ENCODE data around the gene PPP1R26.
"Not testable (repeated sequence)": the region's sequence is repeated elsewhere in the genome, so short reads cannot be mapped to it uniquely, and the experiment has no call there.

The PPP1R26 gene

GRCh38 chr9:135526730-135527571 lies 47.4 kb downstream of the PPP1R26 start:
- peak; percentile 22 for DNase-seq (ENCODE audit: low read depth)
- TF ChIP-seq, protein P1, sequence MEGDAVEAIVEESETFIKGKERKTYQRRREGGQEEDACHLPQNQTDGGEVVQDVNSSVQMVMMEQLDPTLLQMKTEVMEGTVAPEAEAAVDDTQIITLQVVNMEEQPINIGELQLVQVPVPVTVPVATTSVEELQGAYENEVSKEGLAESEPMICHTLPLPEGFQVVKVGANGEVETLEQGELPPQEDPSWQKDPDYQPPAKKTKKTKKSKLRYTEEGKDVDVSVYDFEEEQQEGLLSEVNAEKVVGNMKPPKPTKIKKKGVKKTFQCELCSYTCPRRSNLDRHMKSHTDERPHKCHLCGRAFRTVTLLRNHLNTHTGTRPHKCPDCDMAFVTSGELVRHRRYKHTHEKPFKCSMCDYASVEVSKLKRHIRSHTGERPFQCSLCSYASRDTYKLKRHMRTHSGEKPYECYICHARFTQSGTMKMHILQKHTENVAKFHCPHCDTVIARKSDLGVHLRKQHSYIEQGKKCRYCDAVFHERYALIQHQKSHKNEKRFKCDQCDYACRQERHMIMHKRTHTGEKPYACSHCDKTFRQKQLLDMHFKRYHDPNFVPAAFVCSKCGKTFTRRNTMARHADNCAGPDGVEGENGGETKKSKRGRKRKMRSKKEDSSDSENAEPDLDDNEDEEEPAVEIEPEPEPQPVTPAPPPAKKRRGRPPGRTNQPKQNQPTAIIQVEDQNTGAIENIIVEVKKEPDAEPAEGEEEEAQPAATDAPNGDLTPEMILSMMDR (IDR thresholded peaks at IDR 0.05; ENCODE audit: low read depth, low read length) = no peak
- TF ChIP-seq MYC (IDR thresholded peaks at IDR 0.05; ENCODE audit: low read depth, low read length) = no peak
- no peak for TF ChIP-seq POLR2A (IDR thresholded peaks at IDR 0.05; ENCODE audit: extremely low read depth, insufficient read length)

DNA sequence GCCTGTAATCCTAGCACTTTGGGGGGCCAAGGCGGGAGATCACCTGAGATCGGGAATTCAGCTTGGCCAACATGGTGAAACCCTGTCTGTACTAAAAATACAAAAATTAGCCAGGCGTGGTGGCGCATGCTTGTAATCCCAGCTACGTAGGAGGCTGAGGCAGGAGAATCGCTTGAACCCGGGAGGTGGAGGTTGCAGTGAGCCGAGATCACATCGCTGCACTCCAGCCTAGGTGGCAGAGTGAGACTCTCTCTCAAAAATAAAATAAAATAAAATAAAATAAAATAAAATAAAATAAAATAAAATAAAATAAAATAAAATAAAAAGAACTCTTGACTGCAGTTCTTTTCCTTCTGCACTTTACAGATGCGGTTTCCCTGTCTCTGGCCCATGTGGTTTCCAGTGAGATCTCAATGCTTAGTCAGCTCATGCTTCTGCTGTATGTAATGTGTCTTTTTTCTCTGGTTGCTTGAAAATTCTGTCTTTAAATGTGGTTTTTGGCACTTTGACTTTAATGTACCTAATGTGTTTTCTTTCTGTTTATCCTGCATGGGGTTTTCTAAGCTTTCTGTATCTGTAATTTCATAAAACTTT lies 49.4 kb downstream of the PPP1R26 start:
- H3K4me3 ChIP-seq (ENCODE audit: low read depth, low read length); DNase-seq (ENCODE audit: low read depth): not testable (repeated sequence)

More at GRCh38 chr9:135526730-135527571, 47.4 kb downstream of the PPP1R26 start:
- no peak overlapping the region for H3K4me3 ChIP-seq (ENCODE audit: low read depth, low read length)

DNA sequence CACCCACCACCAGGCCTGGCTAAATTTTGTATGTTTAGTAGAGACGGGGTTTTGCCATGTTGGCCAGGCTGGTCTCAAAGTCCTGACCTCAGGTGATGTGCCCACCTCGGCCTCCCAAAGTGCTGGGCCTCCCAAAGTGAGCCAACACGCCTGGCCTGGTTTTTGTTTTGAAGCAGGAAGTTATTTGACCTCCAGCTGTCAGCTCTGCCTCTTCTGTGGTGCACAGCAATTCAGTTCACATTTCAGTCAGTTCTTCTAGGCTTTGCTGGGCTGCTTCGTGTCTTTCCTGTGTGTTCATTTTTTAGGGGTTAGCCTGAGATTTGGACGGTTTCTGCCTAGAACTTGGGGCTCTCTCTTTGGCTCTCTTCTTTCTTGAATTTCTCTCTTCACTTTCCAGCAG lies 50.6 kb downstream of the PPP1R26 start:
- TF ChIP-seq, protein P2, sequence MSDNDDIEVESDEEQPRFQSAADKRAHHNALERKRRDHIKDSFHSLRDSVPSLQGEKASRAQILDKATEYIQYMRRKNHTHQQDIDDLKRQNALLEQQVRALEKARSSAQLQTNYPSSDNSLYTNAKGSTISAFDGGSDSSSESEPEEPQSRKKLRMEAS (IDR thresholded peaks at IDR 0.05; ENCODE audit: low read depth, low read length) = no peak
- TF ChIP-seq POLR2A (IDR thresholded peaks at IDR 0.05; ENCODE audit: extremely low read depth, insufficient read length) (no peak), MYC (IDR thresholded peaks at IDR 0.05; ENCODE audit: low read depth, low read length) (no peak)
- TF ChIP-seq, protein P1 (IDR thresholded peaks at IDR 0.05; ENCODE audit: low read depth, low read length) = no peak
- no peak for DNase-seq (ENCODE audit: low read depth)
- H3K4me3 ChIP-seq (ENCODE audit: low read depth, low read length) = no peak overlapping the region

DNA sequence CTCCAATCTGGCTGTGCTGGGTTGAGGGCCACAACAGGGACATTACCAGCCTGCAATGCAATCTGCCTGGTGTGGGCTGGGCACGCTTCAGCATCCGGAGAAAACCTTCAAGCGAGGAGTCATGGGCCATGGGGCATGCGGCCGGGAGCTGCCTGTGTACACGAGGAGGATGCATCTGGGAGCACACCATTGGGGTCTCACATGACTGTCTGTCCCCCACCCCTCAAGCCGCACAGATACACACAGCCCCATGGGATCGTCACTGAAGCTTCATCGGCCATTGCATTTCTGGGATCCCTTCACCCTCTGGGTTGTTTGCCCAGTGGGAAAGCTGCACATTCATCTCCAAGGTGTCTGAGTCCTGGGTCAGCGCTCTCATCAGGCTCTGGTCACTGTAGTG lies 51.5 kb downstream of the PPP1R26 start:
- DNase-seq (ENCODE audit: low read depth) = no peak
- TF ChIP-seq, protein P2 (IDR thresholded peaks at IDR 0.05; ENCODE audit: low read depth, low read length) = no peak
- TF ChIP-seq, protein P1 (IDR thresholded peaks at IDR 0.05; ENCODE audit: low read depth, low read length) = no peak
- TF ChIP-seq POLR2A (IDR thresholded peaks at IDR 0.05; ENCODE audit: extremely low read depth, insufficient read length) (no peak), MYC (IDR thresholded peaks at IDR 0.05; ENCODE audit: low read depth, low read length) (no peak)
- no peak overlapping the region for H3K4me3 ChIP-seq (ENCODE audit: low read depth, low read length)

- no peak overlapping the region for H3K4me3 ChIP-seq (ENCODE audit: low read depth, low read length)
- peak; percentile 18 for DNase-seq (ENCODE audit: low read depth)
- no peak for TF ChIP-seq MYC (IDR thresholded peaks at IDR 0.05; ENCODE audit: low read depth, low read length)
- TF ChIP-seq POLR2A (IDR thresholded peaks at IDR 0.05; ENCODE audit: extremely low read depth, insufficient read length) = no peak
- TF ChIP-seq, protein P2 (IDR thresholded peaks at IDR 0.05; ENCODE audit: low read depth, low read length) = no peak
- TF ChIP-seq, protein P1 (IDR thresholded peaks at IDR 0.05; ENCODE audit: low read depth, low read length) = no peak
Observed at GRCh38 chr9:135533113-135533512, 53.5 kb downstream of the PPP1R26 start.

GRCh38 chr9:135533674-135534073 lies 54.1 kb downstream of the PPP1R26 start:
- TF ChIP-seq, protein P2 (IDR thresholded peaks at IDR 0.05; ENCODE audit: low read depth, low read length) = no peak
- TF ChIP-seq POLR2A (IDR thresholded peaks at IDR 0.05; ENCODE audit: extremely low read depth, insufficient read length) (no peak), MYC (IDR thresholded peaks at IDR 0.05; ENCODE audit: low read depth, low read length) (no peak)
- TF ChIP-seq, protein P1 (IDR thresholded peaks at IDR 0.05; ENCODE audit: low read depth, low read length) = no peak
- DNase-seq (ENCODE audit: low read depth) = no peak
- H3K4me3 ChIP-seq (ENCODE audit: low read depth, low read length) = no peak overlapping the region

DNA sequence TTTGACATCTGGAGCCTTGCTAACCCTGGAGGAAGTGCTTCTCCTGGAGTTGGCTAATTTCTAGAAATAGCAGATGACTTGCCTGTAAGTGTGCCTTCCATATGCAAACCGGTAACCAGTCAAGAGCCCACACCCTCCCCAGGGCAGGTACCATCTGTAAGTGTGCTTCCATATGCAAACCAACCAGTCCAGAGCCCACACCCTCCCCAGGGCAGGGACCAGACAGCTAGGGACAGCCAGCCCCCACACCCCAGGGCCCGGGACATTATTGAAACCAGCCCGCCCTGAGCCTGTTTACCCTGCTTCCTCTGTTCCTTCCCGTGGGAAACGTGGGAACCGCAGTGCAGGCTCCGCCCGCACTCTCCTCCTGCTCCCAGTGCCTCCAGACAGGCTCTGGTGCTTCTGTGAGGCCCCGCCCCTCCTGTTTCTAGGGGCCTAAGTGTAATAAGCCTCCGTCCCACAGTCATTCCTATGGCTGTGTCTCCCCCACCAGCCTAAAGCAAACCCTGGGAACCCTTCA lies 54.7 kb downstream of the PPP1R26 start:
- not testable (repeated sequence) for DNase-seq (ENCODE audit: low read depth); H3K4me3 ChIP-seq (ENCODE audit: low read depth, low read length)

- not testable (repeated sequence) for H3K4me3 ChIP-seq (ENCODE audit: low read depth, low read length); DNase-seq (ENCODE audit: low read depth)
Observed at GRCh38 chr9:135534826-135535225, 55.2 kb downstream of the PPP1R26 start.

DNA sequence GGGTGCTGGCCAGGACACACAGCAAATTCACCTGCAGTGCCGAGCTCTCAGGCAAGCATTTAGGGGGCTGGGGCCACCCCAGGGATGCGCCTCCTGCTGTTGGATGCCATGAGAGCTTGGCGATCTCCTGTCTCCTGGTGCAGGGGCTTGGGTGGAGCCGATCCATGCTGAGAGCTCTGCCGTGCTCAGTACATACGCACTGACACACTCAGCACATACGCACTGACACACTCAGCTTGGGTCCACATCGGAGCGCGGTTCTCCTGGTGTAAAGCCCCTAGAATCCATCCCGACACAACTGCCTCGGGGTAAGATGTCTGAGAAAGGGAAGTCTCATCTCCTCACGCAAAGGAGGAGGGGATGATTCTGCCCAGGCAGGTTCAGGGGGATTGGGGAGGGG lies 56.0 kb downstream of the PPP1R26 start:
- H3K4me3 ChIP-seq (ENCODE audit: low read depth, low read length); DNase-seq (ENCODE audit: low read depth): not testable (repeated sequence)

All from NB4 (cell line).